Stimulated activated naive CD8-positive, alpha-beta T cell treated with anti-CD3 and anti-CD28 coated beads, Interleukin-15, amount 100 ng/mL, for 72 hours (primary cell): ENCODE results near the gene APOA5.
A peak's percentile ranks its signal among the peaks of the same experiment; 100 is the strongest.

Experiments used
- ATAC-seq: fragments of 150-1000 bp; cut with Tn5 transposase; 2 replicates; pipeline ENCODE4 v1.10.0; 2021; ENCODE audit warnings: mild to moderate bottlenecking, moderate library complexity
- DNase-seq, 2 donors: peaks; one replicate each; pipeline ENCODE4 v3.0.0; 2021 to 2022
- H3K27ac Mint-ChIP-seq, 2 donors: one replicate each; pipeline ENCODE4 v1.8.0; 2022; ENCODE audit warnings: mild to moderate bottlenecking in 2 of 2, mixed read lengths in 2 of 2, moderate library complexity in 2 of 2
- H3K27me3 Mint-ChIP-seq: one replicate; pipeline ENCODE4 v1.8.0; 2022; ENCODE audit warnings: mixed read lengths
- H3K4me1 Mint-ChIP-seq: one replicate; pipeline ENCODE4 v1.8.0; 2022; ENCODE audit warnings: mild to moderate bottlenecking, mixed read lengths
- H3K4me3 Mint-ChIP-seq, 2 donors: one replicate each; pipeline ENCODE4 v1.8.0; 2022; ENCODE audit warnings: mild to moderate bottlenecking in 2 of 2, mixed read lengths in 2 of 2, moderate library complexity in 1 of 2
- H3K9me3 Mint-ChIP-seq, 2 donors: one replicate each; pipeline ENCODE4 v1.8.0; 2022; ENCODE audit warnings: mixed read lengths in 2 of 2

APOA5 gene

GRCh38 chr11:116791002-116791812 is 472 bp downstream of the APOA5 start:
- peaks cover 32% of the 10 kb centered on the region for H3K4me1 Mint-ChIP-seq
- peak overlapping the region in 1 of 2 donors; percentile 60 for H3K27ac Mint-ChIP-seq
- peak overlapping the region in 1 of 2 donors; percentile 63 for H3K4me3 Mint-ChIP-seq
- DNase-seq (peak; percentile 75 to 78), ATAC-seq (peak; percentile 71)
- no peaks in the 10 kb centered on the region for H3K9me3 Mint-ChIP-seq
- peaks cover 17% of the 10 kb centered on the region for H3K27me3 Mint-ChIP-seq

DNA sequence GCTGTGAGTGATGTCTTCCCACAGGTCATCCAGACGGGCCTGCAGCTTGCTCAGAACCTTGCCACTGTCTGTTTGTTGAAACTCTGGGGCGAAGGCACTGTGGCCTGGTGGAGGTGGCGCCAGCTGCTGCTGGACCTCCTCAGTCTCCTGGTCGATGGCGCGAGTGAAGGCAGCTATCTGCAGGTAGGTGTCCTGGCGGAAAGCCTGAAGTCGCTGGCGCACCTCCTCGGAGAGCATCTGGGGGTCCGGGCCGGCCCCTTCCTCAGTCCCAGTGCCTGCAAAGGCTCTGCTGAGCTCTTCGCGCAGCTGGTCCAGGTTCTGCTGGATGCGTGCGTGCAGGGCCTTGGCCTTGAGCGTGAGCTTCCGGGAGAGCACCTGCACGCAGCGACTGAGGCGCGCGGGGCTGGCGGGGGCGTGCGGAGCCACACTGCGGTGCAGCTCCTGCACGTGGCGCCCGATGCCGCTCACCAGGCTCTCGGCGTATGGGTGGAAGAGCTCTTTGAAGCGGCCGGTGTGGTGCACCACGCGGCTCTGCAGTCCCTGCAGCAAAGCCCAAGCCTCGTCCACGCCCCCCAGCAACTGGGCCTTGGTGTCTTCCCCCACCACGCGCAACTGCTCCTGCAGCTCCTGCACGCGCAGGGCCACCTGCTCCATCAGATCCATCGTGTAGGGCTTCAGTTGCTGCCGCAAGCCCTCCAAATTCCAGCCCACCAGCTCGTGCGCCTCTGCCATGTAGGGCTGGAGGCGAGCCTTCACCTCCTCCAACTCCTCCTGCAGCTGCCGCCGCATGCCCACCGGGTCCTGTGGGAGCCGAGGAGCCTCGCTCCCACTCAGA is 1.3 kb downstream of the APOA5 start:
- peaks cover 41% of the 10 kb centered on the region for H3K4me1 Mint-ChIP-seq
- peaks cover 17% of the 10 kb centered on the region for H3K27me3 Mint-ChIP-seq

DNA sequence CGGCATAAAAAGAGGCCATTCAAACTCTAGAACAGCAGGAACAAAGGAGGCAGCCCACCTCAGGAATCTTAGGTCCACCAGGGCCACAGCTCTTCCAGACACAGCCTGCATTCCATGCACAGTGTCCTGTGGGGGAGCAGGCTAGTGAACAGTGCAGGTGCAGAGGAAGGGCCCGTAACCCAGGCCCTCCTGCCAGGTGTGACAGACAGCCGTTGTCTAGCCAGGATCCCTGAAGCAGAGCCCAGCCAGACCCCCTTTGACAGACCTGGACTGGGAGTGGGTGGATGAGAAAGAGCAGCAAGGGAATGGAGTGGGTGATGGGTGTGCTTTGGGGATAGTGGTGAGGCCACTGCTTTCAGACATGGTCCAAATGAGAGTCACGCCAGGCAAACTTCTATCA is 2.7 kb downstream of the APOA5 start:
- H3K4me3 Mint-ChIP-seq: peak overlapping the region; percentile 78 to 84

More for the DNA sequence above, 1.3 kb downstream of the APOA5 start:
- Mint-ChIP-seq H3K4me3 (no peak overlapping the region), H3K27ac (no peak overlapping the region), H3K9me3 (no peaks in the 10 kb centered on the region)
- no peak for ATAC-seq
- DNase-seq: no peak

DNA sequence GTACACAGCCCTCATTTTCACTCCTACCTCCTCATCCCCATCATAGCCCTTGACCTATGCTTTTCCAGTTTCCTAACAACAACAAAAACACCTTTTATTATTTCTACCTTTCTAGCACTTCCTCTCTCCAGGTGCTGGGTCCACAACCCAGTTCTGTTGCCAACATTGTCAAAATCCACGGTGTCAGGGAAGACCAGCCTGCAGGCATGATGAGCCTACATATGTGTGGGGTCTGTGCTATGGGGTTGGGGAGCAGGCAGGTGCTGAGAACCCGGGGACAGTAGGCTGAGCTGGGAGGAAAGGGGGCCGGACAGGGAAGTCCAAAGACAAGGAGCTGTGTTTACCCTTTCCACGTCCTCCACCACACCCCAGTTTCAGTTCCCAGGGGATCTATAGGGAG is 3.1 kb downstream of the APOA5 start:
- no peak for ATAC-seq
- peaks cover 8% of the 10 kb centered on the region for H3K27me3 Mint-ChIP-seq
- H3K4me1 Mint-ChIP-seq: peaks cover 56% of the 10 kb centered on the region
- no peak for DNase-seq
- no peaks in the 10 kb centered on the region for H3K9me3 Mint-ChIP-seq
- H3K27ac Mint-ChIP-seq: peak overlapping the region; percentile 28 to 89
- peak overlapping the region; percentile 78 to 84 for H3K4me3 Mint-ChIP-seq

More for the DNA sequence above, 2.7 kb downstream of the APOA5 start:
- Mint-ChIP-seq H3K27me3 (peaks cover 8% of the 10 kb centered on the region), H3K9me3 (no peaks in the 10 kb centered on the region), H3K4me1 (peaks cover 55% of the 10 kb centered on the region), H3K27ac (no peak overlapping the region)
- no peak for DNase-seq
- no peak for ATAC-seq

- peak; percentile 89 for ATAC-seq
- peak within 1 kb of the TSS; percentile 78 to 84 for H3K4me3 Mint-ChIP-seq
- DNase-seq: peak; percentile 76
- H3K9me3 Mint-ChIP-seq: no peaks in the 10 kb centered on the region
- peaks cover 62% of the 10 kb centered on the region for H3K4me1 Mint-ChIP-seq
- peak within 1 kb of the TSS; percentile 92 to 94 for H3K27ac Mint-ChIP-seq
- H3K27me3 Mint-ChIP-seq: peaks cover 8% of the 10 kb centered on the region
Measured at GRCh38 chr11:116787786-116788486, 3.7 kb downstream of the APOA5 start, which contains the start of gene ZPR1. ZPR1 (minus strand) TSS chr11:116788023; CDS start chr11:116787990, 33 bp downstream.

- Mint-ChIP-seq H3K4me1 (peaks cover 67% of the 10 kb centered on the region), H3K4me3 (peak overlapping the region; percentile 78 to 84), H3K27ac (peak overlapping the region; percentile 92 to 94), H3K27me3 (peaks cover 8% of the 10 kb centered on the region), H3K9me3 (no peaks in the 10 kb centered on the region)
- ATAC-seq: peak; percentile 11
- no peak for DNase-seq
Measured at GRCh38 chr11:116787436-116787785, 4.3 kb downstream of the APOA5 start.

DNA sequence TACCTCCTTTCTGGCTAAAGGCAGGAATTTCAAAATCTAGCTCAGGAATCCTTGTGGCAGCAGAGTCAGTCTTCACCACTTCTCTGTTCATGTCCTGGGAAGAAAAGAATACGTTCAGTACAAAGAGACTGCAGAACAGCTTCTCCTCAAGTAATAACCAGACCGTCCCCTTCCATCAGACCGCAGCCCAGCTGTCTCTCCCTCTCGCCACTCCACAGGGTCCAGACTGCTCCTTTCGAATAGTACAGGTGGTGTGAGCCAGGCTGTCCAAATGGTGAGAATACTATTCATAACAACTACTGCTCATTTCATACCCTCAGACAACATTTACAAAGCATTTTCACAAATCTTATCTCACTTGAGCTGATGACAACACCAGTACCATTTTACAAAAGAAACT is 4.7 kb downstream of the APOA5 start:
- H3K27ac Mint-ChIP-seq: peak overlapping the region; percentile 92 to 94
- ATAC-seq (no peak), DNase-seq (no peak)
- H3K4me3 Mint-ChIP-seq: peak overlapping the region; percentile 78 to 84
- no peaks in the 10 kb centered on the region for H3K9me3 Mint-ChIP-seq
- peaks cover 8% of the 10 kb centered on the region for H3K27me3 Mint-ChIP-seq
- peaks cover 72% of the 10 kb centered on the region for H3K4me1 Mint-ChIP-seq

DNA sequence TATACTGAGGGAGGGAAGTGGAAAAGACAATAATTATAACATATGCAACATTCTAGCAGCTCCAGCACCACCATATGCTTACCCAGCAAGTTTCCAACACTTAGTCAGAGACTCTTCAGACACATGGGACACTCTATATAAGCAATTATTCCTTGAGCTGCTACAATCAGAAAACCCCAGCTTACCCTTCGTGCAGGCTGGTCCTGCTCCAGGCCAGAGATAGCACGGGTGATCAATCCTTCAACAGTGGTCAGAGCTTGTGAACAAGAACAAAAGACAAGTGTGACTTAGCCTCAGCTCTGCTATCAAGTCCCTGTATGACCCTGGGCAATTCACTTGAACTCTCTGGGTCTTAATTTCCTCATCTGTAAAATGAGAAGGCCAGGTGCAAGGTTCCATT is 5.4 kb downstream of the APOA5 start:
- no peak for ATAC-seq
- Mint-ChIP-seq H3K27me3 (peaks cover 8% of the 10 kb centered on the region), H3K4me1 (peaks cover 74% of the 10 kb centered on the region), H3K9me3 (no peaks in the 10 kb centered on the region), H3K27ac (no peak overlapping the region), H3K4me3 (peak overlapping the region; percentile 78 to 84)
- no peak for DNase-seq

DNA sequence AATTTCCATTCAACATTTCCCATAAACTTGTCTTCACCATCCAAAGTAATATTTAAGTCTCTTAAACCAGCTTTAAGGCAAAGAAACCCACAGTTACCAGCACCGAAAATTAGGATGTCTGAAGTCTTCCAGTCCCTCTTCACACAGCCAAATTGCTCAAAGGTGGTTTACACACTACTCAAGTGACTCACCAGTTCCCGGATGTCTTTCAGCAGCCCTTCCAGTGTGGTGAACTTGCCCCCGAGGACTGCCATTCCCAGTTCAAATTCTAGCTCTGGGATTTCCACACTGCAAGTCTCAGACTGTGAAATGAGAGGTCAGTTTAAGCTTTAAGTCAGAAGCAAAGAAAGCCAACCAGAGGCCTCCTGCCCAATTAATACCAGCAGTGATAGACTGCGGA is 9.0 kb downstream of the APOA5 start:
- Mint-ChIP-seq H3K9me3 (no peaks in the 10 kb centered on the region), H3K27ac (no peak overlapping the region), H3K27me3 (no peaks in the 10 kb centered on the region), H3K4me3 (peak overlapping the region in 1 of 2 donors; percentile 10), H3K4me1 (peaks cover 85% of the 10 kb centered on the region)
- DNase-seq (no peak), ATAC-seq (peak; percentile 41)

DNA sequence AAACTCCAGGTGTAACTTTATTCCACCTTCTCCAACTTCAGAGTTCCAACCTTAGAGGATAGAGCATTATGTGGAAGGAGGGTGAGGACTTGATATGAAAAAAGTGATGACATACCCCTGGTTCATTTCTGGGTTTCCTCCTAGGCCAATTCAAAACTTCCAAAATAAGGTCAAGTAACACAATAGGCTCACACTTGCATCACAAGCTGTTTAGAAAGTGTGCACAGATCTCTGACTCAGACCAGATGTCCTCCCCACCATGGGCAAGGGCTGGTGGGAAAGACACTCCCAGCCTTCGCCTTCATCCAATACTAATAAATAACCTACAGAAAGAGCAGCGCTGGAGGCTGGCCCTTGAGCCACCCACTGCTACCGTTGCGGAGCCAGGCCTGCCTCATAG is 13.1 kb downstream of the APOA5 start:
- H3K4me3 Mint-ChIP-seq: no peak overlapping the region
- DNase-seq (no peak), ATAC-seq (no peak)
- no peaks in the 10 kb centered on the region for H3K9me3 Mint-ChIP-seq
- H3K27me3 Mint-ChIP-seq: no peaks in the 10 kb centered on the region
- H3K27ac Mint-ChIP-seq: peak overlapping the region in 1 of 2 donors; percentile 27
- H3K4me1 Mint-ChIP-seq: peaks cover 82% of the 10 kb centered on the region

GRCh38 chr11:116777056-116777455 is 14.6 kb downstream of the APOA5 start:
- no peaks in the 10 kb centered on the region for H3K27me3 Mint-ChIP-seq
- no peaks in the 10 kb centered on the region for H3K9me3 Mint-ChIP-seq
- H3K4me1 Mint-ChIP-seq: peaks cover 70% of the 10 kb centered on the region
- H3K4me3 Mint-ChIP-seq: no peak overlapping the region
- no peak for DNase-seq
- no peak for ATAC-seq
- H3K27ac Mint-ChIP-seq: no peak overlapping the region

GRCh38 chr11:116776522-116776984 is 15.1 kb downstream of the APOA5 start:
- Mint-ChIP-seq H3K27me3 (no peaks in the 10 kb centered on the region), H3K27ac (peak overlapping the region in 1 of 2 donors; percentile 23), H3K4me1 (peaks cover 70% of the 10 kb centered on the region), H3K4me3 (no peak overlapping the region), H3K9me3 (no peaks in the 10 kb centered on the region)
- DNase-seq (no peak), ATAC-seq (no peak)

DNA sequence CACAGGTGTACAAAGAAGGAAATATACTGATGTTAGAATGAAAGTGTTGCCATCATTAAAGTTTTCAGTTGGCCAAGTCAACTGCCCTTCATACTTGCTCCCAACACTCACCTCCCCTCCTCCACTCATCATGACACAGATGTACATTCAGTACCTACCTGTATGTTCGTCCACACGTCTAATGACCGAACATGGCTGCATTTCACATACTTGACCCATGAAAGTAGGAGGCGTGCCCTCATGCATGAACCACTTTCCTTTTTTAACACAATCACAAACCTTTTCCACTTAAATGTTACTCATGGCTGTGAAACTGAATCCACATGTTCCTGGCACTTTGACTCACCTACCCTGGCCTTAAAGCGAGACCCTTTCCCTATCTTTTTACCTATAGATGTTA is 15.7 kb downstream of the APOA5 start:
- no peak overlapping the region for H3K27ac Mint-ChIP-seq
- no peak for DNase-seq
- H3K4me1 Mint-ChIP-seq: peaks cover 71% of the 10 kb centered on the region
- ATAC-seq: no peak
- H3K9me3 Mint-ChIP-seq: no peaks in the 10 kb centered on the region
- H3K27me3 Mint-ChIP-seq: no peaks in the 10 kb centered on the region
- no peak overlapping the region for H3K4me3 Mint-ChIP-seq

DNA sequence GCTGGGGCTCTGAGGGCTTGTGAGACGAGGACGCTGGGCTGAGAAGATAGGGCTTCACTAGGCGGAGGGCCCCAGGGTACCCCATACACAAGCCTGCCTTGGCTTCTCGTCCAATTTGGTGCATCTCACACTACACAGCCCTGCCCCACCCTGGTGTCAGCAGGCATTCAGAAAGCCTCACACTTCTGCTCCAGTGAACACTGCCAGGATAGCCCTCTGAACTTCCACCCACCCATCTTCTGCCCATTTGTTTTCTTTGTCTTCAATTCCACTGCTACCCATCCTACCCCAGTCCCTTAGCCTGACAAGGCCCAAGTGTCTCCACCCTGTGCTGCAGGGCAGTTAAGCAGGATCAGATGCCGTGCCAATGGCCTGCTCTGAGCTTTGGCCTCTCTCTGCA is 17.0 kb downstream of the APOA5 start:
- Mint-ChIP-seq H3K4me3 (no peak overlapping the region), H3K4me1 (peaks cover 74% of the 10 kb centered on the region), H3K27ac (no peak overlapping the region)

More for the DNA sequence above, 17.0 kb downstream of the APOA5 start:
- DNase-seq (no peak), ATAC-seq (no peak)
- Mint-ChIP-seq H3K27me3 (no peaks in the 10 kb centered on the region), H3K9me3 (no peaks in the 10 kb centered on the region)
